CD1c-positive myeloid dendritic cell (primary cell): ENCODE results near the gene PDE6D.

Experiments used
- DNase-seq: peaks from one replicate; pipeline ENCODE4 v3.0.0-alpha.2; 2016; ENCODE audit errors: extremely low spot score

The PDE6D gene

GRCh38 chr2:231707625-231707926 is 73.5 kb downstream of the PDE6D start:
- DNase-seq, result no peak

GRCh38 chr2:231706731-231707624 is 74.1 kb downstream of the PDE6D start:
- peak; percentile 99 for DNase-seq

GRCh38 chr2:231704017-231704416 is 77.1 kb downstream of the PDE6D start:
- DNase-seq, result no peak

- no peak for DNase-seq
Measured at GRCh38 chr2:231701456-231702373, 79.4 kb downstream of the PDE6D start.

GRCh38 chr2:231699006-231699405 is 82.1 kb downstream of the PDE6D start:
- no peak for DNase-seq

GRCh38 chr2:231696004-231696367 is 85.1 kb downstream of the PDE6D start:
- no peak for DNase-seq

GRCh38 chr2:231693956-231694355 is 87.1 kb downstream of the PDE6D start:
- DNase-seq, result no peak

- DNase-seq, result no peak
Measured at GRCh38 chr2:231692847-231693246, 88.2 kb downstream of the PDE6D start.

GRCh38 chr2:231691251-231691772 is 89.8 kb downstream of the PDE6D start:
- DNase-seq, result no peak

- no peak for DNase-seq
Measured at GRCh38 chr2:231689124-231689893, 91.8 kb downstream of the PDE6D start.

- no peak for DNase-seq
Measured at GRCh38 chr2:231688719-231689118, 92.4 kb downstream of the PDE6D start.

- no peak for DNase-seq
Measured at GRCh38 chr2:231687961-231688360, 93.1 kb downstream of the PDE6D start.

GRCh38 chr2:231687133-231687852 is 93.8 kb downstream of the PDE6D start:
- DNase-seq, result peak; percentile 69

- no peak for DNase-seq
Measured at GRCh38 chr2:231686192-231687100, 94.6 kb downstream of the PDE6D start.

- no peak for DNase-seq
Measured at GRCh38 chr2:231685349-231686191, 95.5 kb downstream of the PDE6D start.

- no peak for DNase-seq
Measured at GRCh38 chr2:231684314-231685223, 96.5 kb downstream of the PDE6D start.

- DNase-seq, result no peak
Measured at GRCh38 chr2:231683292-231684235, 97.5 kb downstream of the PDE6D start.
